ENCODE measurements around the gene NELFA.
"Not testable (repeated sequence)": the region's sequence is repeated elsewhere in the genome, so short reads cannot be mapped to it uniquely, and the experiment has no call there.

NELFA gene

DNA sequence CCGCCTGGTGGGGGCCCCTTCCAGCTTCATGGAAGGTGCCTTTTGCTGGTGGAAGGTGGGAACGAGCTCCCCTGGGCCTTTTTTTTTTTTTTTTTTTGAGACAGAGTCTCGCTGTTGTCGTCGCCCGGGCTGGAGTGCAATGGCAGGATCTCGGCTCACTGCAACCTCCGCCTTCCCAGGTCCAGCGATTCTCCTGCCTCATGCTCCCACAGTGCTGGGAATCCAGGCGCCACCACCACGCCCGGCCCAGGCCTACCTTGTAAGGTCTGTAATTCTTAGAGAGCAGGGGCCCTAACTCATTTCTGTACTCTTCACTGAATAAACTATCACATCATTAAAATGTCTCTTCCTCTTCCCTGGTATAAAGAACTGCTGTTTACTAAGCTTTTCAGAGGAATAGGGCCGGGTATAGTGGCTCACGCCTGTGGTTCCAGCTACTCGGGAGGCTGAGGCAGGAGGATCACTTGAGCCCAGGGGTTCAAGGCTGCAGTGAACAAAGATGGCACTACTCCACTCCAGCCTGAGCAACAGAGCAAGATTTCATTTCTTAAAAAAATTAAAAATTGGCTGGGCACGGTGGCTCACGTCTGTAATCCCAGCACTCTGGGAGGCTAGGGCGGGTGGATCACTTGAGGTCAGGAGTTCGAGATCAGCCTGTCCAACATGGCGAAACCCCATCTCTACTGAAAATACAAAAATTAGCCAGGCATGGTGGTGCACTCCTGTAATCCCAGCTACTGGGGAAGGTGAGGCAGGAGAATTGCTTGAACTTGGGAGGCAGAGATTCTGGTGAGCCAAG is 14.9 kb downstream of the NELFA start:
- DNase-seq (ENCODE audit: low read depth), result not testable (repeated sequence)

DNA sequence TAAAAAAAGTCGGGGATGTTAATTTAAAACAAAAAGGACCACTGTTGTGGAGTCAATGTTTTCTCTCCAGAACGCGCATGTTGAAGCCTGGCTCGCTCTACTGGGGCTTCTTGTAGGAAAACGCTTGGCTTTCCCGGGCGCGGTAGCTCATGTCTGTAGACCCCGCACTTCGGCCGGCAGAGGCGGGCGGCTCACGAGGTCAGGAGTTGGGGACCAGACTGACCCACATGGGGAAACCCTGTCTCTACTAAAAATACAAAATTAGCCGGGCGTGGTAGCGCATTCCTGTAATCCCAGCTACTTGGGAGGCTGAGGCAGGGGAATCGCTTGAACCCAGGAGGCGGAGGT is 15.6 kb downstream of the NELFA start:
- DNase-seq (ENCODE audit: low read depth), result no peak

- no peak for DNase-seq (ENCODE audit: low read depth)
Measured at GRCh38 chr4:1992468-1993168, 16.2 kb downstream of the NELFA start.

DNA sequence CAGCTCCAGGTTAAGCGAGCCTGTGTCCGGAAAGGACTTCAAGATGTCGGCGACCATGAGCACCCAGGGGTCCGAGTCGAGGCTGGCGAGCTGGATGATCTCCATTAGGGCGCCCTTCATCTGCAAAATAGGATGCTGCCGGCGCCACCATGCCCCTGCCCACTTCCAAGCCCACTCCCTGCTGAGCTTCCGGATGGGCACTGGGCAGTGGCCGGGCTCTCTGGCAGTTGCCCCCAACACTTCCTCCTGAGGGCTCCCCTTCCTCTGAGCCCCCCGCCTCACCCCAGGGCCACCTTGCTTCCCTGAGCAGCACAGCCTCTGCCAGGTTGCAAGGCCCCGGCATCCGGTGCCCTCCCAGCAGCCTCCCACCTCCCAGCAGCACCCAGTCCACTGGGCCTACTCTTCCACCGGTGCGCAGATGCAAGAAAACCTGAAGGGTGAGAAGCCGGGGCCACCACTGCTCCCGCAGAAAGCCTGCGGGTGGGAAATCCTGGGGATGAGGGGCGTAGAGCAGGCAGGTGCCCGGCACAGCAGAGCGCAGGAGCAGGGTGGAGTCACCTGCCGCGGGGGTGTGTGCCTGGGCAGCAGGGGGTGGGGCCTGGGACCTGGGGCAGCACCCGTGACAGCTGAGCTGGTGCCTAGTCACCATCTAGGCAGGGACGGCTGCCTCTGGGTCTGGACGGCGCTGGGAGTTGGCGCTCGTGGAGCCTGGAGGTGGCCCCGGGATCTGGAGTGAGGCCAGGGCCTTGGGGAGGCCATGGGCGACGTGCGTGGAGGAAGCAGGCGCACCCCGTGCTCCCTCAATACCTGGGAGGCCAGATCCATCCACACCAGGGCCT is 17.0 kb downstream of the NELFA start:
- DNase-seq (ENCODE audit: low read depth), result no peak

- DNase-seq (ENCODE audit: low read depth), result no peak
Measured at GRCh38 chr4:1991087-1991486, 17.7 kb downstream of the NELFA start.

GRCh38 chr4:1990676-1991075 is 18.1 kb downstream of the NELFA start:
- DNase-seq (ENCODE audit: low read depth), result no peak

GRCh38 chr4:1990348-1990645 is 18.5 kb downstream of the NELFA start:
- DNase-seq (ENCODE audit: low read depth), result no peak

- no peak for DNase-seq (ENCODE audit: low read depth)
Measured at GRCh38 chr4:1989533-1990347, 19.0 kb downstream of the NELFA start.

- no peak for DNase-seq (ENCODE audit: low read depth)
Measured at GRCh38 chr4:1988327-1988724, 20.4 kb downstream of the NELFA start.

GRCh38 chr4:1987721-1988326 is 20.9 kb downstream of the NELFA start:
- DNase-seq (ENCODE audit: low read depth), result no peak

- DNase-seq (ENCODE audit: low read depth), result no peak
Measured at GRCh38 chr4:1987296-1987695, 21.5 kb downstream of the NELFA start.

- DNase-seq (ENCODE audit: low read depth), result no peak
Measured at GRCh38 chr4:1986578-1987210, 22.1 kb downstream of the NELFA start.

- DNase-seq (ENCODE audit: low read depth), result no peak
Measured at GRCh38 chr4:1985780-1986577, 22.8 kb downstream of the NELFA start.

GRCh38 chr4:1985294-1985693 is 23.5 kb downstream of the NELFA start:
- DNase-seq (ENCODE audit: low read depth), result no peak

DNA sequence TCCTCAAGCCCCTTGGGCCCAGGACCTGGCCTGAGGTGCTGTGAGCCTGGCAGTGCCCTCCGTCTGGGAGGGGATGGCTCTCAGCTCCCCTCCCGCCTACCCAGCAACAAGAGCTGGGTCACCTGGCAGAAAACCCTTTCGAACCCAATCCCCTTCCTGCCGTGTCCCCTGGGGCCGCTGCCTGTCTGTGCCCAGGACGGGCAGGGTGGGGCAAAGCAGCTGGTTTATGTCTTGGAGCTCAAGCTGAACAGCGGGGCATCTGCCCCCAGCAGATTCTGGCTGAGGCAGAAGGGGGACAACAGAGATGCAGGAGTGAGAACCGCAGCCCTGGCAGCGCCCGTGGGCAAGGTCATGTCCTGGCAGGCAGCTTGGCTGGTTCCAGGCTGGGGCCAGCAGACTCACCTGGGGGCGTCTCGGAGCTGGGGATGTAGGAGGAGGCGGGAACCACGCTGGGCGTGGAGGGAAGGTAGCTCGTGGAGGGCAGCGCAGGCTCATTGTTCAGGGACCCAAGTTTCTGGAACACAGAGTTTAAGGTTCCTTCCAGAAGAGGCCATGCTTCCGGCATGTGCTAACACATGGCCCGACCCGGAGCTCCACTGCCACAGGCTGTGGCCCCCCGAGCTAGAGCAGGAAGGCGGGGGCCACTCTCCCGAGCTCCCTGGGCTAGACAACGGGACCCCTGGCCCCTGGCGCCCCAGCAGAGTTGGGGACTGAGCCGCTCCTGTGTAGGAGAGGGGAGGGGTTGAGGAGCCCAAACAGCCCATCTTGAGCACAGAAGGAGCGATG is 24.2 kb downstream of the NELFA start:
- DNase-seq (ENCODE audit: low read depth), result no peak

DNA sequence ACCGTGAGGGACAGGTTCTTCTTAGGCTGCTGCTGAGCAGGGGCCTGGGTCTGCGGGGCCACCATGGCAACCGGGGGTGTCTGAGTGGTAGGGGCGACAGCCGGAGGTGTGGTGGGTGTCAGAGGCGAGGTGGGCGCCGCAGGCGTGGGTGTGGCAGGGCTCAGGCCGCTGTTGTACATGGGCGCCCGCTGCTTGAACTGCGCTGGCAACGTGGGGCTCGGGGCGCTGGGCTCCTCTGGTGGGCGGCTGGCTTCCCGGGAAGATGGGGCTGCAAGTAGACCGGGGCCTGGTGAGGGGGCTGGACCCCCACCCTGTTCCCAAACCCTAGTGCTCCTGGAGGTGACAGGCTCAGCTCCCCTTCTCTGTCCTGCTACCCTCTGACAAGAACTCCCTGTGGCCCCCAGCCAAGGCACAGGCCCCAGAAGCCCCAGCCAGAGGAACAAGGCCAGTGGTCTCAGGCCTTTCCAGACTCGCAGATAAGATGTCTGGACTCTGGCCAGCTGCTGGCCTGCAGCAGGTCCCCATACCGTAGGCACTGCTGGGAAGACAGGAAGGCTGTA is 24.8 kb downstream of the NELFA start:
- DNase-seq (ENCODE audit: low read depth), result no peak

DNA sequence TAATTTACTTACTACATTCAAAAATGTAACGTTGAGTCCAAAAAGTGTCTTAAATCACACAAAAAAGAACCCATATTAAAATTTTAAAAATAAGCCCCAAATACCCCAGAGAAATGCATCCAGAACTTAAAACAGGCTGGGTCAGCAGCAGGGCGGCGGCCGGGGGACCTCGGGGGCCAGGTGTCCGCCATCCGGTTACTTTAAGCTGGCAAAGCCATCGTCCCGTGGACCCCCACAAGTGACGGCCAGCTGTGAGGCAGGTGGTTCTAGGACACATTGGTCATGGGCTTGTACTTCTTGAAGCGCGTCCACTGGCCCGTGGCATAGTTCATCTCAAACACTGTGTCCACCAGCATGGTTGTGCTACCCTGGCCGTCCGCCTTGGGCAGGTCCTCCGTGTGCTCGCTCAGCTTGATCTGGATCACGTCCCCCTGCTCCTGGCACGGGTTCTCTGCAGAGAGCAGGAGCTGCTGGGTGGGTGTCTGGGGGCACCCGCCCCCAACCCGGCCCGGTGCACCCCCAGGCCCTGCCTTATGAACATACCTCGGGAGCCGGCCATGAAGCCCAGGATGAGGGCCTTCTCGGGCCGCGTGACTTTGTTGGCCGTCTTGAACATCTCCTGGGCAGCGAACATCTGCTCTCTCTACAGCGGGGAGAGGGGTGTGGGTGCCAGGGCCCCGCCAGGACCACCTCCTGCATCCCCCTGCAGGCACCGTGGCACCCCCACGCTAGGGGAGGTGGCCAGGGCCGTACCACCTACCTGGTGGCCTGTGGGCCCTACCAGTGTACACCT is 25.5 kb downstream of the NELFA start:
- no peak for DNase-seq (ENCODE audit: low read depth)

Data from stimulated activated CD8-positive, alpha-beta memory T cell treated with anti-CD3 and anti-CD28 coated beads, Interleukin-12 subunit alpha, Interleukin-12 subunit beta, amount 100 ng/mL, for 1 hour (primary cell).